Measurements from ENCODE around the gene FRMD4A. TPM values are rescaled to one million over a fixed set of nuclear protein-coding genes. Genes with fewer than 3 reads are reported as not detected.

Gene FRMD4A
- total RNA-seq, 1 experiment from 2014 or later: 19.6 TPM

GRCh38 chr10:14120812-14121211, 209.9 kb downstream of the FRMD4A start:
- H3K9me3 ChIP-seq (ENCODE audit: control insufficient read depth, low read depth, low read length): no peaks in the 10 kb centered on the region
- H2AFZ ChIP-seq (ENCODE audit: low read length): no peak overlapping the region
- Mint-ChIP-seq H3K4me1 (peaks cover 6 to 13% of the 10 kb centered on the region in 2 experiments), H3K27me3 (ENCODE audit: low read depth) (no peaks in the 10 kb centered on the region; the same call in 1 of the 2 replicates), H3K4me3 (no peak overlapping the region), H3K36me3 (ENCODE audit: insufficient read depth in 1 of 3, low read depth in 3 of 3) (no peaks in the 10 kb centered on the region; a peak in 1 of 7 replicates), H3K27ac (no peak overlapping the region), H3K9me3 (0 out of 5 replicates have a peak, but pooled peaks cover 0 to 4% of the 10 kb centered on the region in 2 experiments)
- peaks cover 4% of the 10 kb centered on the region; the same call in 1 of the 2 replicates for H3K4me1 ChIP-seq (ENCODE audit: insufficient read depth, low read length)
- no peak overlapping the region for H3K56ac ChIP-seq (ENCODE audit: insufficient read length, low read depth, low read length)
- no CpG with 5 or more reads among the region's 2 CpGs for WGBS (ENCODE audit: extremely low coverage, insufficient read length, low lambda C conversion rate)
- no peak overlapping the region for H2BK15ac ChIP-seq (ENCODE audit: low read depth, low read length)
- H4K91ac ChIP-seq (ENCODE audit: insufficient read length, low read depth, low read length): no peak overlapping the region
- H2BK12ac ChIP-seq (ENCODE audit: insufficient read length, low read depth, low read length): no peak overlapping the region
- no peak overlapping the region for H4K8ac ChIP-seq (replicated peaks; ENCODE audit: insufficient read length, low read depth, low read length)
- no peak overlapping the region for H3K18ac ChIP-seq (ENCODE audit: insufficient read length, low read depth, low read length)
- H2BK120ac ChIP-seq (ENCODE audit: low read depth, low read length, poor library complexity, severe bottlenecking): no peak overlapping the region
- H2BK5ac ChIP-seq (ENCODE audit: insufficient read length, low read length): no peak overlapping the region
- no peak overlapping the region for H3K14ac ChIP-seq (ENCODE audit: insufficient read depth, low read length)
- DNase-seq: no peak
- H3K9ac ChIP-seq (ENCODE audit: extremely low read depth, insufficient read length, low read length): no peak overlapping the region
- H3K23ac ChIP-seq (ENCODE audit: insufficient read length, low read depth, low read length): no peak overlapping the region
- H2AK5ac ChIP-seq (ENCODE audit: insufficient read length, low read length): no peak overlapping the region
- no peak for TF ChIP-seq CTCF (conservative IDR thresholded peaks at IDR 0.05)
- H3K79me1 ChIP-seq (ENCODE audit: insufficient read depth, low read depth, low read length, poor library complexity, severe bottlenecking): no peaks in the 10 kb centered on the region
- no peaks in the 10 kb centered on the region for H3K23me2 ChIP-seq (ENCODE audit: insufficient read length, low read depth, low read length, poor library complexity, severe bottlenecking)
- H2BK20ac ChIP-seq (ENCODE audit: low read depth, low read length, poor library complexity, severe bottlenecking): no peak overlapping the region
- no peak overlapping the region for H3K4ac ChIP-seq (ENCODE audit: low read depth, low read length)
- no peak overlapping the region for H4K5ac ChIP-seq (ENCODE audit: insufficient read length, low read depth, low read length)
- H3K27me3 ChIP-seq (ENCODE audit: insufficient read depth, low read length): no peaks in the 10 kb centered on the region
- no peak overlapping the region for H3K4me2 ChIP-seq (ENCODE audit: insufficient read depth, insufficient read length, low read length)
- H3T11ph ChIP-seq (ENCODE audit: low read length): no peak overlapping the region
- no peaks in the 10 kb centered on the region for H3K79me2 ChIP-seq (ENCODE audit: insufficient read depth, low read length)
- H3K27ac ChIP-seq (ENCODE audit: insufficient read length, low read depth, low read length): no peak overlapping the region
- no peaks in the 10 kb centered on the region for H4K20me1 ChIP-seq (ENCODE audit: control insufficient read depth, insufficient read depth, insufficient read length)

Data from H9 (cell line).